EL (cell line): ENCODE data around the gene RBKS.
"Not testable (repeated sequence)": the region's sequence is repeated elsewhere in the genome, so short reads cannot be mapped to it uniquely, and the experiment has no call there.

ENCODE experiments used
- DNase-seq: peaks from one replicate; pipeline ENCODE4 v3.0.0-alpha.2; 2016

Gene RBKS

GRCh38 chr2:27796791-27797765 lies 93.1 kb downstream of the RBKS start:
- no peak for DNase-seq

- DNase-seq = no peak
Measured at GRCh38 chr2:27795868-27796277, 94.3 kb downstream of the RBKS start.

GRCh38 chr2:27795093-27795834 lies 94.9 kb downstream of the RBKS start:
- DNase-seq = no peak

- peak; percentile 71 for DNase-seq
Measured at GRCh38 chr2:27792759-27793158, 97.4 kb downstream of the RBKS start.

- no peak for DNase-seq
Measured at GRCh38 chr2:27790796-27791195, 99.4 kb downstream of the RBKS start.

- DNase-seq = no peak
Measured at GRCh38 chr2:27782701-27783100, 107.5 kb downstream of the RBKS start.

- no peak for DNase-seq
Measured at GRCh38 chr2:27781496-27781895, 108.7 kb downstream of the RBKS start.

- no peak for DNase-seq
Measured at GRCh38 chr2:27779417-27780055, 110.7 kb downstream of the RBKS start.

- no peak for DNase-seq
Measured at GRCh38 chr2:27776696-27777095, 113.5 kb downstream of the RBKS start.

GRCh38 chr2:27776097-27776496 lies 114.1 kb downstream of the RBKS start:
- peak; percentile 95 for DNase-seq

GRCh38 chr2:27773959-27774358 lies 116.2 kb downstream of the RBKS start:
- DNase-seq = no peak

GRCh38 chr2:27772804-27773203 lies 117.4 kb downstream of the RBKS start:
- DNase-seq = peak; percentile 28

GRCh38 chr2:27771548-27772335 lies 118.4 kb downstream of the RBKS start, which contains the start of gene MRPL33:
Gene MRPL33, plus strand, starts transcription at chr2:27771719. Its CDS starts 59 bp downstream, at chr2:27771778.
- peak; percentile 92 for DNase-seq

GRCh38 chr2:27771202-27771547 lies 119.0 kb downstream of the RBKS start:
- DNase-seq = no peak

GRCh38 chr2:27766287-27766661 lies 123.9 kb downstream of the RBKS start:
- no peak for DNase-seq

- no peak for DNase-seq
Measured at GRCh38 chr2:27765621-27766286, 124.4 kb downstream of the RBKS start.

- DNase-seq = not testable (repeated sequence)
Measured at GRCh38 chr2:27764526-27764925, 125.7 kb downstream of the RBKS start.

- DNase-seq = no peak
Measured at GRCh38 chr2:27763907-27764267, 126.3 kb downstream of the RBKS start.

- peak; percentile 28 for DNase-seq
Measured at GRCh38 chr2:27762951-27763906, 127.0 kb downstream of the RBKS start.

GRCh38 chr2:27756544-27757498 lies 133.4 kb downstream of the RBKS start:
- DNase-seq = no peak
